Neural crest cell (in vitro differentiated cells): Measurements from ENCODE around the gene ZNF70. TPM values are rescaled to one million over a fixed set of nuclear protein-coding genes. Genes with fewer than 3 reads are reported as not detected.

Experiments used
- DNase-seq: peaks from one replicate; pipeline ENCODE4 v3.0.0; 2021; ENCODE audit warnings: low read depth, mixed read lengths, low spot score
- H3K27ac Mint-ChIP-seq: one replicate; pipeline ENCODE4 v1.8.0; 2021; ENCODE audit warnings: mild to moderate bottlenecking, mixed read lengths; ENCODE audit not compliant: unreplicated experiment
- H3K27me3 Mint-ChIP-seq: 2 replicates; pipeline ENCODE4 v1.8.0; 2021; ENCODE audit warnings: low read depth, mild to moderate bottlenecking, mixed read lengths
- H3K36me3 Mint-ChIP-seq: 2 replicates; pipeline ENCODE4 v1.8.0; 2021; ENCODE audit warnings: low read depth, mild to moderate bottlenecking, mixed read lengths
- H3K4me1 Mint-ChIP-seq: 2 replicates; pipeline ENCODE4 v1.8.0; 2021; ENCODE audit warnings: mixed read lengths
- H3K4me3 Mint-ChIP-seq: one replicate; pipeline ENCODE4 v1.8.0; 2021; ENCODE audit warnings: mild to moderate bottlenecking, mixed read lengths
- H3K9me3 Mint-ChIP-seq: 2 replicates; pipeline ENCODE4 v1.8.0; 2021; ENCODE audit warnings: mixed read lengths
- CTCF ChIP-seq: fragments of 200-600 bp; sonication (generic); conservative IDR thresholded peaks from 2 replicates; pipeline ENCODE4 v1.5.0; 2021; ENCODE audit warnings: antibody characterized with exemption, mild to moderate bottlenecking
- total RNA-seq: library from RNA; stranded (reverse); gene quantifications from 2 replicates; pipeline ENCODE4 v1.2.1, GENCODE V29; 2021

The ZNF70 gene
- total RNA-seq, 1 donor from 2014 or later: 11.4 TPM

GRCh38 chr22:23767303-23767672 is 16.4 kb upstream of the ZNF70 start:
- TF ChIP-seq CTCF: no peak
- no peak for DNase-seq
- Mint-ChIP-seq H3K9me3 (no peaks in the 10 kb centered on the region), H3K27me3 (no peaks in the 10 kb centered on the region), H3K27ac (no peak overlapping the region), H3K4me1 (peaks cover 22% of the 10 kb centered on the region), H3K4me3 (peak overlapping the region; percentile 76), H3K36me3 (no peaks in the 10 kb centered on the region)

- DNase-seq: no peak
- Mint-ChIP-seq H3K36me3 (no peaks in the 10 kb centered on the region), H3K4me3 (peak overlapping the region; percentile 71), H3K9me3 (no peaks in the 10 kb centered on the region), H3K4me1 (peaks cover 24% of the 10 kb centered on the region), H3K27ac (no peak overlapping the region), H3K27me3 (no peaks in the 10 kb centered on the region)
- no peak for TF ChIP-seq CTCF
These were observed 14.3 kb upstream of the ZNF70 start for GRCh38 chr22:23764899-23765881.

GRCh38 chr22:23763954-23764353 is 13.0 kb upstream of the ZNF70 start:
- Mint-ChIP-seq H3K36me3 (no peaks in the 10 kb centered on the region), H3K4me1 (peaks cover 21% of the 10 kb centered on the region), H3K9me3 (no peaks in the 10 kb centered on the region), H3K27me3 (no peaks in the 10 kb centered on the region), H3K27ac (no peak overlapping the region), H3K4me3 (no peak overlapping the region)
- no peak for DNase-seq
- no peak for TF ChIP-seq CTCF

- Mint-ChIP-seq H3K4me3 (no peak overlapping the region), H3K4me1 (peaks cover 21% of the 10 kb centered on the region), H3K27ac (no peak overlapping the region), H3K27me3 (no peaks in the 10 kb centered on the region), H3K36me3 (no peaks in the 10 kb centered on the region), H3K9me3 (no peaks in the 10 kb centered on the region)
- no peak for TF ChIP-seq CTCF
- no peak for DNase-seq
These were observed 12.7 kb upstream of the ZNF70 start for GRCh38 chr22:23763579-23763945.

GRCh38 chr22:23762842-23763578 is 12.1 kb upstream of the ZNF70 start, which contains the start of gene C22orf15:
Gene C22orf15, plus strand, starts transcription at chr22:23762990. Its CDS starts 317 bp downstream, at chr22:23763307.
- no peak for DNase-seq
- peaks cover 21% of the 10 kb centered on the region for H3K4me1 Mint-ChIP-seq
- peak within 1 kb of the TSS; percentile 66 for H3K4me3 Mint-ChIP-seq
- no peak for TF ChIP-seq CTCF
- peak within 1 kb of the TSS; percentile 58 for H3K27ac Mint-ChIP-seq
- no peaks in the 10 kb centered on the region for H3K9me3 Mint-ChIP-seq
- H3K27me3 Mint-ChIP-seq: no peaks in the 10 kb centered on the region
- H3K36me3 Mint-ChIP-seq: no peaks in the 10 kb centered on the region
